NCI-H1092 (cell line): ENCODE data around the gene MCAM.

Source experiments
- DNase-seq: peaks from one replicate; lab custom pipeline; 2025; lab: John Stamatoyannopoulos, UW

MCAM gene, protein sequence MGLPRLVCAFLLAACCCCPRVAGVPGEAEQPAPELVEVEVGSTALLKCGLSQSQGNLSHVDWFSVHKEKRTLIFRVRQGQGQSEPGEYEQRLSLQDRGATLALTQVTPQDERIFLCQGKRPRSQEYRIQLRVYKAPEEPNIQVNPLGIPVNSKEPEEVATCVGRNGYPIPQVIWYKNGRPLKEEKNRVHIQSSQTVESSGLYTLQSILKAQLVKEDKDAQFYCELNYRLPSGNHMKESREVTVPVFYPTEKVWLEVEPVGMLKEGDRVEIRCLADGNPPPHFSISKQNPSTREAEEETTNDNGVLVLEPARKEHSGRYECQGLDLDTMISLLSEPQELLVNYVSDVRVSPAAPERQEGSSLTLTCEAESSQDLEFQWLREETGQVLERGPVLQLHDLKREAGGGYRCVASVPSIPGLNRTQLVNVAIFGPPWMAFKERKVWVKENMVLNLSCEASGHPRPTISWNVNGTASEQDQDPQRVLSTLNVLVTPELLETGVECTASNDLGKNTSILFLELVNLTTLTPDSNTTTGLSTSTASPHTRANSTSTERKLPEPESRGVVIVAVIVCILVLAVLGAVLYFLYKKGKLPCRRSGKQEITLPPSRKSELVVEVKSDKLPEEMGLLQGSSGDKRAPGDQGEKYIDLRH

DNA sequence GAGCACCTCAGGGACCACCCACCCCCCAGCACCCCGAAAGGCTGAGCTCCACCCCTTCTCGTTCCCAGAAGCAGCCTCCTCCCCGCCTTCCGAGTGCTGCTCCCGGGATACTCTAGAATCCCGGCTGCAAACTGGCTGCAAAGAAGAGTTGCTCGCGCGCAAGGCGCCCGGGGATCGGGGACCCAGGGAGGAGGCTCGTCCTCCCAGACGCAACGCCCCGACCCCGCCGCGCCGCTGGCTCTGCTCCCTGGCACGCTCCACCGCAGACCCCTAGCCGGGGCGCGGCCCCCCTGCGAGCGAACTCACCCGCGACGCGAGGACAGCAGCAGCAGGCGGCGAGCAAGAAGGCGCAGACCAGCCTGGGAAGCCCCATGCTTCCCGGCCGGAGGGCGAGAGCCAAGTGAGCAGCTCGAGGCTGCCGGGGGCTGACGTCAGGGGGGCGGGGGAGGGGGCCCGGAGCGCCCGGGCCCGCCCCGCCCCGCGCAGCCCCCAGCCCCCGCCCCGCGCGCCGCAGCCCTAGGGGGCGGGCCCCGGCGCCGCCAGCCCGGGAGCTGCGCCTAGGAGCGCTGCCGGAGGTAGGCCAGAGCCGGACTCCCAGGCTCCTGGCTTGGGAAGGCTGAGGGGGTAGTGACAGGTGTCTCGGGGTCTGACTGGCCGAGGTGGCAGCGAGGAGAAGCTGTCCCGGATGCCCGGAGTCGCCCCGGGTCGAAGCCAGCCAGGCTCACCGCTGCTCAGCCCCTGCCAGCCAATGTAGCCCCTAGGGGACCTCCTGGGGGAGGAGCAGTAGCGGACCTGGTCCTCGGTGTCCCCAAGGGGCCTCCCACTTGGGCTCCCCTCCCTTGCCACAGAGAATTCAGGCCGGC is at the start of gene MCAM:
MCAM (minus strand) TSS at position 402 of the 863 bp plus-strand sequence; CDS start at position 373, 29 bp downstream.
- peak; percentile 21 for DNase-seq

DNA sequence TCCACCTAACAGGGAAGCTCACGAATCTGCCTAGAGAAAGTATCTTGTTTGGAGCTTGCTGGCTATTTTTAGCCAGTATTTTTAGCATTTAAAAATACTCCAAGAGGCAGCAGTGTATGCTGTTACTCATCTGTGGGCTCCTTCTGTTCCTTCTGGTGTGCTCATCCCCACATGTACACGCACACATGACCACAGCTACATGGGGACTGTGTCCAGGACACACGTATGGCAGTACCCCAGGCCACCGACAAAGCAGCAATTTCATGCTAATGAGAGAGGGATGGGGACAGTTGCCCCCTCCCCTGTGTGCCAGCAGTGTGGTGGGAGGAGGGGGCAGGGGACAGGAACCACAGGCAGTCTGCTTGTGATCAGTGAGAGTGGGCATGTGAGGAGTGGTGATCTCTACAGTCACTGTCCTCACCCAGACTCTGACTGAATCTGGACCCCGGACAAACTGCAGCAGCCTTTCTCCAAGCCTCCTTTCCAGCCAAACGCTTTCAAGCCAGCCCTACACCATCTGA is 48.2 kb upstream of the MCAM start:
- DNase-seq = no peak

DNA sequence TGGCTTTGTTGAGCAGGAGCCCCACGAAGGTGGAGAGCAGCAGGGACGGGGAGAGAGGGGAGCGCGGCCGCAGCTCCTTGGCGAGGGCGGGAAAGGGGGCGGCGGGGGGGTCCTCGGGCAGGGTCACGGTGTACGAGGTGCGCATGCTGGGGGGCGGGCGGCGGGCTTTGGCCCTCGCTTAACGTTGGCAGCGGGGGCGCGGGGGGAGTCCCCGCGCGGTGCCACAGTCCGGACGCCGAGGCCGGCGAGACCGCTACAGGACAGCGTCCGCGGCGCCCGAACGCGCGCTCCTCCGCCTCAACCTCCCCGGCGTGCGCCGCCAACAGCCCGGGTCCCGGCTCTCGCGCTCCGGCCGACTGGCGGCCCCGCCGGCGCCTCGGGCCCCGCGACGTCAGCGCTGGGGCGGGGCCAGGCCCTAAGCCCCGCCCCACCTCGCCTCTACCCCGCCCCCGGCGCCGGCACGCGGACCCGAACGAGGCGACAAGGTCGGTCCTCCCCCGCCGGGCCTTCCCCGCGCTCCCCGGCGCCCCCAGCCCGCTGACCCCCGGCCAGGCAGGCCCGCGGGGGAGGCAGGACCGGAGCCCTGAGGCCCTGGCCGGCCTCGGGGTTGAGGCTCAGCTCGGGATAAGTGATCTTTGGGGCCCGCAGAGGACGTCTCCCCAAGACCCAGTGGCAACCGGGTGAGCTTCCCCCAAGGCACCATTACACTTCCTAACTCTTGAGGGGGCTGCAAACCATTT is 47.1 kb upstream of the MCAM start:
- DNase-seq = peak; percentile 33

DNA sequence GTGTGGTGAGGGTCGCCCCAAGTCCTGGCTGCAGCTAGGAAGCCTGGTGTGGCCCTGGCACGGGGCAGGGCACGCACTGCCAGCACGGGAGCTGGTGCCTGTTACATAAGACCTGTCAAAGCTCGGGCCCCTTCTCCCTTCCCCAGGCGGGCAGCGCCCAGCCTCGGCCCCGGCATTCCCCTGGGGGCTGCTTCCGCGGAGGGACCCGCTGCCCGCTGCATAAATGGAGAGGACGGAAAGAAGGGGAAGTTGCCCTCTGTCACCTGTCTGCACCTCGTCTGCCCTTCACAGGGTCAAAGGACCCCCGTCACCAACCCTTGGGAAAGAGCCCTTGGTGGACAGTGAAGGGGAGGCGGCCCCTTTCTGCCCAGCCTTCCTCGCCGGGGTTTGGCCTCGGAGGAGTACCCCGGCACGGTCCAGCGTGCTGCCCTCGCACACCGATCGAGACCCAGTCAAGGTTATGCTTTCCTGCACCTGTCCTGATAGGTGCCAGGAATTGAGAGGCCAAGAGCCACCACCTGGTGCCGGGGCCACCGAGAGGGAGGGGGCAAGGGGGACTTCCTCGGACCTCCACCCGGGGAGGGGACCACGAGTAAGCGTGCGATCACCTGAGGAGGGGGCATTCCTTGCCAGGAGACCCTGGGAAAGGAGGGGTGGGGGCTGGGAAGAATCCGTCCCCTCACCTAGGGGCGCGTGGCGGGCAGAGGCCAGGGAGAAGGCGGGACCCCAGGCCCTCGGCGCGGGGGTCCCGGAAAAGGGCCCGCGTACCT is 46.3 kb upstream of the MCAM start:
- no peak for DNase-seq

DNA sequence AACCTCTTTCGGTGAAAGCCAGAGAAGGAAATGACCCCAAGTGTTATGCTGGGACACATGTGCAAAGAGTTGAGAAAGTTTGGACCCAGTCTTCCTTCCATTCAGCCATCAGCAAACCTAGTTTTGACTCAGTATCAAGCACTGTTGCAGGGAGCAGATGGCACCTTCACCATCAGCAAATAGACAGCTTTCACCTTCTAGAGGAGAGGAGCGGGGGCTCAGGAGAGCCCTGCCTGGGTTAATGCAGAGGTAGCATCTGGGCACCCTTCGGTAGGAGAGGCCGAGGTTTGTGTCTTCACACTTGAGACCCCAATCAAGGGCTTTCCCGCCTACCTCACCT is 45.8 kb upstream of the MCAM start:
- no peak for DNase-seq

DNA sequence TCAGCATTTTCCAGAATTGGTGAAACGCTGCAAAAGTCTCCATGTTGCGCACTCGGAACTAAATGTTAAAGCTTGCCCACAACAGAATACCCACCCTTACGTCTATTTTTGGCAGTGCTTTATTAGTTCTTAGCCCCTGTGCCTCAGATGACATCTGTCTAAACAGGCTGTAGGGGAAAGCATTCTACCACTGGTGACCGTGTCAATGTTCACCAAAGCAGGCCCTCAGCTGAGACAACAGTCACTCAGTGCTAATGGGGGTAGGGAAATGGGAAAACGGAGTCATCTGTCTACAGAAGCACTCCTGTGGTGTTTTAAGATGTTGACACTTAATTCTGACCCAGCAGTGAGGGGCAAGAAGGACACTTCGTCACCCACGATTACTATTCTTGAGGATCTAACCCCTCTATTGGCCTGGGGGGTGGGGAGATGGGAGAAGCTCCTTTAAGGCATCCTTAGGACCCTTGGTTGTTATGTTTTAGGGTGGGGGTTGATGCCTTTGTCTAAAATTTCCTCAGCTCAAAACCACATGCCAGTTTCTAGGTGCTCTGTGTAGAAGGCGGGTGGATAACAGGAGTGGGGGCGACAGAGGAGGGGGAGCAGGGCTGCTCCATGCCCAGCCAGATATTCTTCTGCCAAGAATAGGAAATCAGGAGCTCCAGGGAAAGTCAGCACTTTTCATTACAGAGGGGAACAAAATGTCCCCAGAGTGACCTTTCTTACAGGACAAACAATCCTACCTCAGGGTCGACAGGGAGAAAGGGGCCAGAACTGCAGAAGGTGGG is 45.2 kb upstream of the MCAM start:
- no peak for DNase-seq

DNA sequence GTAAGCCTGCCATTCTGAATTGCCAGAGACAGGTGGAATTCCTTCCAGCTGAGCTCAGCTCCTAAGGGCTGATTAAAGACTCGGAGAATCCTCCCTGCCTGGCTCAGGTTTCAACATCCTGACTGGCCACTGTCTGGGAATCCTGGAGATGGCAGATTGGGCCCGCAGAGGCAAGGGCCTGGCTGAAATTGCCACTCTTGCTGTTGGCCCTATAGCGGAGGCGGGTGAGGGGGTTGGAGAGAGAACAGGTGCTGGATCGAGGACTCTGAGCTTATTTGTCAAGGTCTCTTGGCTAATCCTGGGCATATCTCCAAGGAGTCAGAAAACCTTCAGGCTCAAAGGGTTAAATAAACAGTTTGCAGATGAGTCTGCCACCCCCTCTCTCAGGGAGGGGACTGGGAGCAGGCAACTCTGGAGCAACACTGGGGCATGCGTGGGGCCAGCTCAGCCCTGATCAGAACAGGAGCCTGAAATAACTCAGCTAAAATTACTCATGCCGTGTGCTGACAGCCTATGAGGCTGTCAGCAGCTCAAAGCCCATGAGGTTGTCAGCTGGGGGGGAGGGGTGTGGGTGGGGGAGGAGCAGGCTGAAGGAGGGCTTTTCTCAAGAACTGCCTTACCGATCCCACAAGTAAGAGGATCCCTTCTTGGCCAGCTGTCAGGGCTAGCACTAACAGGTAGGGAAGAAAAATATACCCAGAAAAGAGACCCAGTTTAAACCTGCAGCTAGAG is 44.3 kb upstream of the MCAM start:
- peak; percentile 30 for DNase-seq

DNA sequence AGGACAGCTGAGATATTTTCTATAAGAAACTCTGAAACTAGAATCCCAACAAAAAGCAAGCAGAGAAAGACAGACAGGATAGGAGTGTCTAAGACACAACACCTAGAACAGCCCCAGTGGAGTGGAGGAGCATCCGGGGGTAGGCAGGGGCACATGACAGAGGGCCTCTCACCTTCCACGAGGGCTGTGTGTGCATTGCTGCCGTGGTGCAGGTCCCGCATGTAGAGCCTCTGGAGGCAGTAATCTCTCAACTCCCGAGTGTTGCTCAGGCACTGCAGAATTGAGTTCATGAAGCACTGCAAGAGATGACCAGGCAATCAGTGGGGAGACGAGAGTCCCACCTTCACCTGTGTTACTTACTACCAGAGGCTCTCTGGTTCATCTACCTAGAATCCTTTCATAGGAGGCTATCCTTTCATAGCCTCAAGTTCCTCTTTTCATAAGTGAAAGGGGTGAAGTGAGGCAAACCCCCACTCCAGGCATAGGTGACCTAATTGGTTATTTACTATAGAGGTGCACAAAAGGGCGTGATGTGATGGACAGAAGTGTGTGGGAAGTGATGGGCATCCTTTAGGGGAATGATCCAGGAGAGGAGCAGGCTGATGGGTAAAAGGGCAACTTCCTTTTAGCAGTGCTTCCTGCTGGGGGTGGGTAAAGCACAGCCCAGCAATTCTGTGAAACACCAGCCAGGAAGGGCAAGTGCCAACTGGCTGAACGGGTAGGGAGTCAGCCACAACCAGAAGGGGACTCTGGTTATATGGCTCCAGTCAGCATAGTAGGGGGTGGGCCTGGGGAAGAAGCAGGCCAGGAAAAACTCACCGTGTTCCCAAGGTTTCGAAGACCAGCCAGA is 42.7 kb upstream of the MCAM start:
- DNase-seq = no peak

DNA sequence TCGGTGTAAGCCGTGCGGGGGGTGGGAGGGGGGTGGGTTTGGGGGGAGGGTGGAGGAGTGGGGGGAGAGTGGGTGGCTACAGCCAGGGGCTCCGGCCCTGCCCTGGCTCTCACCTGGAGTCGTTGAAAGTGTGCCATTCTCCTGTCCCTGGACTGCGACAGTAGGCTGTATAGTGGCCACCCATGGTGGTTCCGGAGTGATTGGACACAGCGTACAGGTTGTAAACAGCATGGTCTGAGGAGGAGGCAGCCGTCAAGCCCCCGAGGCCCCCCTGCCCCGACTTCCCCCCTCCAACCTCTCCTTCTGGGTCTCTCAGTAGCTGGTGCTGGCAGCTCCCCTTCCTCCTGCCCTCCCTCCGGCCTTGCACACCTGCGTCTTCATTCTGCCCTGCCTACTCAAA is 40.1 kb upstream of the MCAM start:
- no peak for DNase-seq

DNA sequence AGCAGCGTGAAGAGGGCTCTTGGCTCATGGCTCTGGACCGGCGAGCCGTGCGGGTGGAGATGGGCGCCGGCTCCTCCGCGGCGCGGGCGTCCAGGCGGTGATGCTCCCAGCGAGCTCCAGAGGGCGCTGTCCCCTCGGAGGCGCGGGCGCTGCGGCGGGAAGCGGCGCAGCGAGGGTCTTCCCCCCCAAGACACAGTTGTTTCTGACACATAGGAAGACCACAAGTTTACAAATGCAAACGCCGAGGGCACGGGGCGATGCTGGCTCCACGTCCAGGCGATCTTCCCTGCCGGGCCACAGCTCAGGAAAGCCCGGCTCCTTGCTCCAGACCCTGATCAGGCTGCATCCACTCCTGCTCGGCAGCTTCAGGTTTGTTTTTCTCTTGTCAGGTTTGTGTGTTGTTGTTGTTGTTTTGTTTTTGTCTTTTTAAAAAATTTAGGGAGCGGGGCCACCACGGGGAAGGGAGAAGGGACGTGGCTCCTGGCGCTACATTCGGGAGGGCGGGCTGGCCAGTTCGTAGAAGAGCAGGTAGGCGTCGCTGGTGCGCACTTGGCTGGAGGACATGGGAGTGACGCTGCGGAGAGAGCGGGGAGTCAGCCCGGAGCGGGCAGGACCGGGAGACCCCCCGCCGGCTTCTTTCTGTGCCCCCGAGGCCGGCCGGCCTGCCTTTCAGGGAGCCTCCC is 39.6 kb upstream of the MCAM start:
- peak; percentile 16 for DNase-seq

DNA sequence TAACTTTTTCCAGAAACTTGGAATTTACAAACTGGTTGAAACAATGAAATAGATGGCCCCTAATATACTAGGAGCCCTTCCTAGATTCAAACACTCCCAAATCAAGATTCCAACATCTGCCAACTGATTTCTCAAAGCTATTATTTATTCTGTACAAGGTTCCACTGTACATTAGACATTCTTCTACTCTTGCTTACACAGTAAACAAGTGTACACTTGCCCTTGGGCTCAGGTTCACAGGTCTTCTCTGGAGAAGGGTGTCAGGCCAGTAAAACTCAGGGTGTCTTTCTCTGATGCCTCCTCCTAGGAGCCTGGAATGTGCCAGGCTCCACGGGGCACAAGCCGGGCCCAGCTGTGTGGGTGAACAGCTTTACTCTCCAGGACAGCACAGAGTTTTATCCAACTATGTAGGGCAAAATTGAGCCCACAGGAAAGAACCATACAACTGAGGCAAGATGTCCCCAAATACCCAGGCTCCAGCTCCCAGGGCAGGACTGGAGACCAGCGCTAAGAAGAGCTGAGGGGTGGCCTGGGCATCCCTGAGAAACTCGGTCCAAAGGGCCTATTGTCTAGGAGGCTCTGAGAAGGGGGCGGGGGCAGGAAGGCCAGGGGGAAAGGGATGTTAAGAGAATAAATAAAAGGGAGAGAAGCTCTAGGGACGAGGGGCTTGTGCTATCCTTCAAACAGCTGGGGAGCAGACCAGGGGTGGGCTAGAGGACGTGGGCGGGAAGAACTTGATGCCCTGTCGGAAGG is 38.3 kb upstream of the MCAM start:
- no peak for DNase-seq

DNA sequence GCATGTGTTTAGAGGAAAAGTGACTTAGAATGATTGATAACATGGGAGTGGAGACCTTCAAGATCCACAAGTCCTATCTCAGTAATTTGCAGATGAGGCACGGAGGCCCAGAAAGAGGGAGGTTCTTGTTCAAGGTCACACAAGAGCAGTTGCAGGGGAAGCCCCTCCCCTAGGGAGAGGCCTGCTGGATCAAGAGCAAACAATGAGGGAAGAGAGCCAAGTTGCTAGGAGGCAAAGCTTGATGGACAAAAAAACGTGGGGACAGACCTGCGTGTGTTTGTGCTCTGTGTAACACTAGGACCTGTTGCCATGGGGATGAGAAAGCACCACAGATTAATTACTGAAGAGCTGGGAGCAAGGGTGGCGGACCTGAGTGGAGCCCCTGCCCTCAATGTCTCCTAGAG is 35.9 kb upstream of the MCAM start:
- DNase-seq = peak; percentile 92

DNA sequence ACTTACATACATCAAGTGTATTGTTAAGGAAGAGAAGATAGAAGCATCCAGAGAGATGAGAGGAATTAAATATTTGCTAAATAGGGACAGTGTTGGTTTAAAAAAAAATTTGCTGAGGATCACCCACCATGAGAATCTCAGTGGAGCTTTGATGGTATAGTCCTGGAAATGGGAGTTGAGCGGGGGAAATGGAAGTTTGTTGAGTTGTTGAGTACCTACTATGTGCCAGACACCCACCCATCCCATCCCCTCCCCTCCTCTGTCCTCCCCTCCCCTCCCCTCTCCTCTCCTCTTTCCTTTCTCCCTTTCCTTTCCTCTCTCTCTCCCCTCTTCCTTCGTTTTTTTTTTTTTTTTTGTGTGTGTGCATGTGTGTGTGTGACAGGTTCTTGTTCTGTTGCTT is 34.3 kb upstream of the MCAM start:
- no peak for DNase-seq

DNA sequence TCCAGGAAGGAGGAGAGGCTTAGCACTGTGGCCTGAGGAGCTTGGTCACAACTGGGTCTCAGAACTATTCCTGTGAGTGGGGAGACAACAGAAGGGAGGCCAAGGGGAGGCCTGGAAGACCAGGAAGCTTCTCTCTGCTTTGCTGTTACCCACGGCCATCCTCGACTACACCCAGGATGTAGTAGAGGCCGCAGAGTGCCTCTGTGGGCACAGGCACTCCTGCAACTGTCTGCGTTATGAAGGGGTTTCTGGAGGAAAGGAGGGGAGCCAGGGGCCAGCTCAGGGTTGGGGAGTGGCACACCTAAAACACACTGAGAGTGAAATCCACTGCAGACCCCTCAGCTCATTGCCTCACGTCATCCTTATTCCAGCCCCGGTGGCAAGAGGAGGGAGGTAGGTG is 33.4 kb upstream of the MCAM start:
- no peak for DNase-seq

DNA sequence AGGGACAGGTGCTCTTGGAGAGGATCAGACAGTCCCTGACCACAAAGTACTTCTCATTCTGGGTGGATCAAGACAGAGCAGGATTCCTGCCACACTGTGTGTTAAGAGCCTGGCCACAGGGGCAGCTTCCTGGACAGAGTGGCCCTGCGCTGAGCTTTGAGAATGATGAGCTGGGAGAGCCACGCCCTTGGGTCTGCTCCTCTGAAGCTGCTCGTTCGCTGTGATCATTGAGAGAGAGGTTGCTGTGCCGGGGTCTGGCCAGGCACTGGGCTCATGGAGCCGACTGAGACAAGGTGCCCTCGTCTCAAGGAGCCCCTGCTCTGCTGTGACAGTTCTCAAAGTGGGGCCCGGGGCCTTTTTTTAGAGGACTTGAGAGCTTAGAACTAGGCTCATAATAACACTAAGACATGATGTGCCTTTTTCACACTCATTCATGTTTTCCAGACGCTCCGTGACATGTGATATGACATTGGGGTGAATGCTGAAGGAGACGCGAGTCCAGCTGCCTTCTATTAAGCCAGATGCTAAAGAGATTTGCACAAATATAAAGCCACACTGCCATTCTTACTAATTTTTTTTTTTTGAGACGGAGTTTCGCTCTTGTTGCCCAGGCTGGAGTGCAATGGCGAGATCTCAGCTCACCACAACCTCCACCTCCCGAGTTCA is 31.1 kb upstream of the MCAM start:
- no peak for DNase-seq

DNA sequence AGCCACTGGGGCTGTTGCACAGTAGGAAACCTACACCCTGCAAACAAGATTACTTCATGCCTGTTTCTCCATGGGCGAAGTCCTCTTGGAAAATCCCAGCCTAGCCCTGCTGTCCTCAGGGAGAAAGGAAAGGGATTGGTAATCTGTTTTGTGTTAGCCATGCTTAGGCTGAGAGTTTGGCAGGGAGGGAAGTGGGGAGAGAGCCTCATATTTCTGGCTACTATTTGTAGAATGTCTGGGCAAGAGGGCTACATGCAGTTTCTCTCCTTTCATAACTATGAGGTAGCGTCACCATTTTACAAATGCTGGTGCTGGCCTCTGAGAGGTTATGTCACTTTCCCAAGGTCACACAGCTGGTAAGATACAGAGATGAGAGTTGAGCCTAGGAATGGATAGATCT is 30.3 kb upstream of the MCAM start:
- no peak for DNase-seq

DNA sequence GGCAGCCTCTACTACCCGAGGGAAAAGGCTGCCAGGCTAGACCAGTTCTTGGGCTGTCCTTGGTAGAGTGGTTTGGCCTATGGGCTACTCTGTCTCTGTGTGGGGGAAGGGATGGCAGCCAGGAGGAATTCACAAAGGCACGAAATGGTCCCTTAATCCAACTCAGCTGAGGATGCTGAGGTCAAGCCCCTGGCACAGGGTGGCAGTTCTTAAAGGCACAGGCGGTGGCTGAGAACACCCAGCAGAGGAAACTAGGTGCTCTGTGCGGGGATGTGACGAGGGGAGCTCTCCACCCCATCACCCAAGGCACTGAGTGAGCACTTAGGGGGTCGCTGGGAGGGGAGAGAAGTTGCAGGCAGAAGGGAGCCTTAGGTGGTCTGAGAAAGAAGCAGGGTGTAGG is 29.7 kb upstream of the MCAM start, which contains the start of gene MFRP:
MFRP (minus strand) TSS at position 101 of the 400 bp plus-strand sequence. CDS start 192 bp downstream, outside the sequence.
- DNase-seq = no peak
